PC-9 (cell line): ENCODE results near the gene NCAPH2. TPM values are rescaled to one million over a fixed set of nuclear protein-coding genes. Genes with fewer than 3 reads are reported as not detected.

ENCODE experiments used
- BruUV-seq: library from RNA; stranded (reverse); fragments of 400-500 nt; replicated peaks from 2 replicates; lab custom pipeline; 2021; lab: Mats Ljungman, UMichigan
- CTCF ChIA-PET: fragments of 300-600 bp; sonication (Branson Sonifier 250); formaldehyde crosslinking; loops from one replicate; lab custom pipeline; 2022; ENCODE audit warnings: antibody characterized with exemption; lab: Charles Lee
- POLR2A ChIA-PET: fragments of 300-600 bp; sonication (Branson Sonifier 250); formaldehyde crosslinking; loops from one replicate; lab custom pipeline; 2022; ENCODE audit warnings: antibody characterized with exemption; ENCODE audit not compliant: unreplicated experiment; lab: Charles Lee
- DNase-seq, 2 experiments: peaks; one replicate each; pipeline versions ENCODE4 v3.0.0 to v3.0.0-alpha.2; 2015 to 2022; ENCODE audit warnings: mixed read lengths in 1 of 2
- H2AFZ ChIP-seq: fragments of 200-600 bp; sonication (generic); 2 replicates; pipeline ENCODE4 v1.8.1; 2017; ENCODE audit warnings: antibody characterized with exemption
- H3F3A ChIP-seq: fragments of 200-600 bp; sonication (generic); 2 replicates; pipeline ENCODE4 v1.8.1; 2017; ENCODE audit warnings: antibody characterized with exemption, mild to moderate bottlenecking, low read depth; ENCODE audit not compliant: insufficient read depth
- H3K27ac ChIP-seq: fragments of 200-600 bp; sonication (generic); 2 replicates; pipeline ENCODE4 v1.6.1; 2016; ENCODE audit warnings: mixed run types
- H3K27me3 ChIP-seq: fragments of 200-600 bp; sonication (generic); 2 replicates; pipeline ENCODE4 v1.6.1; 2016; ENCODE audit warnings: low read depth, mixed run types; ENCODE audit not compliant: insufficient read depth
- H3K36me3 ChIP-seq: fragments of 200-600 bp; sonication (generic); 2 replicates; pipeline ENCODE4 v1.6.1; 2016; ENCODE audit warnings: low read depth, mixed run types
- H3K4me1 ChIP-seq: fragments of 200-600 bp; sonication (generic); replicated peaks from 2 replicates; pipeline ENCODE4 v1.6.1; 2016; ENCODE audit warnings: mixed run types; ENCODE audit not compliant: insufficient read depth
- H3K4me2 ChIP-seq: fragments of 200-600 bp; sonication (generic); 2 replicates; pipeline ENCODE4 v1.6.1; 2017; ENCODE audit warnings: mixed run types
- H3K4me3 ChIP-seq: fragments of 200-600 bp; sonication (generic); 2 replicates; pipeline ENCODE4 v1.6.1; 2016; ENCODE audit warnings: mixed run types
- H3K79me2 ChIP-seq: fragments of 200-600 bp; sonication (generic); 2 replicates; pipeline ENCODE4 v1.6.1; 2017; ENCODE audit warnings: low read depth, mixed run types
- H3K9me2 ChIP-seq: fragments of 200-600 bp; sonication (generic); 2 replicates; pipeline ENCODE4 v1.8.1; 2017; ENCODE audit warnings: mild to moderate bottlenecking; ENCODE audit not compliant: insufficient read depth
- H3K9me3 ChIP-seq: fragments of 200-600 bp; sonication (generic); 2 replicates; pipeline ENCODE4 v1.8.1; 2016; ENCODE audit warnings: low read depth; ENCODE audit not compliant: insufficient read depth
- H4K20me1 ChIP-seq: fragments of 200-600 bp; sonication (generic); 2 replicates; pipeline ENCODE4 v1.8.1; 2017; ENCODE audit not compliant: insufficient read depth
- CTCF ChIP-seq: fragments of 200-600 bp; sonication (generic); conservative IDR thresholded peaks from 2 replicates; pipeline ENCODE4 v1.6.1; 2017; ENCODE audit warnings: mixed run types, antibody characterized with exemption, mild to moderate bottlenecking, moderate library complexity
- EZH2 ChIP-seq: fragments of 200-600 bp; sonication (generic); IDR thresholded peaks from 2 replicates; pipeline ENCODE4 v1.8.0; 2017; ENCODE audit warnings: antibody characterized with exemption, low read depth
- intact Hi-C: fragments of 100-400 bp; cut with micrococcal nuclease; formaldehyde crosslinking; loops from one replicate; pipeline ENCODE4 v1.10.0; 2022; ENCODE audit not compliant: unreplicated experiment
- total RNA-seq: library from RNA; stranded (reverse); gene quantifications from 2 replicates; pipeline ENCODE4 v1.2.3, GENCODE V29; 2021

The NCAPH2 gene
- total RNA-seq, 1 experiment from 2014 or later = 58.8 TPM

GRCh38 chr22:50568626-50569025, 60.6 kb downstream of the NCAPH2 start:
- TF ChIP-seq CTCF = no peak
- TF ChIP-seq EZH2 = no peak
- H4K20me1 ChIP-seq = no peaks in the 10 kb centered on the region
- no peak overlapping the region for H3K4me2 ChIP-seq
- no peak overlapping the region for H3K27ac ChIP-seq
- peaks cover 13% of the 10 kb centered on the region for H3K4me1 ChIP-seq
- no peak overlapping the region for H3K4me3 ChIP-seq
- no peaks in the 10 kb centered on the region for H3K9me2 ChIP-seq
- CTCF ChIA-PET = no interaction called here
- H3K9me3 ChIP-seq = no peaks in the 10 kb centered on the region
- no peak overlapping the region for H2AFZ ChIP-seq
- intact Hi-C loops = no loop called here
- POLR2A ChIA-PET = no interaction called here
- no peak for DNase-seq
- peaks cover 20% of the 10 kb centered on the region; the same call in 1 of the 2 replicates for H3F3A ChIP-seq
- H3K27me3 ChIP-seq = no peaks in the 10 kb centered on the region
- BruUV-seq = no TSS peak
- peaks cover 21% of the 10 kb centered on the region; the same call in 1 of the 2 replicates for H3K36me3 ChIP-seq
- no peaks in the 10 kb centered on the region for H3K79me2 ChIP-seq

- TF ChIP-seq EZH2 (no peak), CTCF (no peak)
- Histone ChIP-seq H3K79me2 (no peaks in the 10 kb centered on the region), H3F3A (peaks cover 20% of the 10 kb centered on the region; the same call in 1 of the 2 replicates), H2AFZ (no peak overlapping the region), H3K4me1 (peaks cover 8% of the 10 kb centered on the region), H3K9me3 (no peaks in the 10 kb centered on the region), H3K27me3 (no peaks in the 10 kb centered on the region), H3K4me3 (no peak overlapping the region), H4K20me1 (no peaks in the 10 kb centered on the region), H3K9me2 (no peaks in the 10 kb centered on the region), H3K36me3 (peaks cover 21% of the 10 kb centered on the region; the same call in 1 of the 2 replicates), H3K27ac (no peak overlapping the region), H3K4me2 (no peak overlapping the region)
- CTCF ChIA-PET = no interaction called here
- DNase-seq = no peak
- BruUV-seq = no TSS peak
- intact Hi-C loops = no loop called here
- POLR2A ChIA-PET = interaction anchor here (0.6 kb wide), 1 partner anchor 61 kb away, joined by 8 read pairs; the partner anchor contains the start of gene NCAPH2
These were observed 61.0 kb downstream of the NCAPH2 start for GRCh38 chr22:50569041-50569459.

- Histone ChIP-seq H3K27ac (no peak overlapping the region), H3K79me2 (no peaks in the 10 kb centered on the region), H3K4me3 (no peak overlapping the region), H3K4me2 (no peak overlapping the region), H3K9me2 (no peaks in the 10 kb centered on the region), H3K36me3 (peaks cover 26% of the 10 kb centered on the region; the same call in 1 of the 2 replicates), H2AFZ (no peak overlapping the region), H3F3A (peaks cover 20% of the 10 kb centered on the region; the same call in 1 of the 2 replicates), H4K20me1 (no peaks in the 10 kb centered on the region), H3K9me3 (no peaks in the 10 kb centered on the region), H3K27me3 (no peaks in the 10 kb centered on the region), H3K4me1 (no peaks in the 10 kb centered on the region)
- intact Hi-C loops = no loop called here
- no peak for DNase-seq
- no TSS peak for BruUV-seq
- no peak for TF ChIP-seq EZH2
- no peak for TF ChIP-seq CTCF
- CTCF ChIA-PET = no interaction called here
- POLR2A ChIA-PET = no interaction called here
These were observed 62.0 kb downstream of the NCAPH2 start for GRCh38 chr22:50569896-50570535.
